DMS 273 (cell line): ENCODE data around the gene COL9A2.

Source experiments
- DNase-seq: peaks from one replicate; lab custom pipeline; 2025; ENCODE audit not compliant: unreplicated experiment; lab: John Stamatoyannopoulos, UW

The COL9A2 gene

DNA sequence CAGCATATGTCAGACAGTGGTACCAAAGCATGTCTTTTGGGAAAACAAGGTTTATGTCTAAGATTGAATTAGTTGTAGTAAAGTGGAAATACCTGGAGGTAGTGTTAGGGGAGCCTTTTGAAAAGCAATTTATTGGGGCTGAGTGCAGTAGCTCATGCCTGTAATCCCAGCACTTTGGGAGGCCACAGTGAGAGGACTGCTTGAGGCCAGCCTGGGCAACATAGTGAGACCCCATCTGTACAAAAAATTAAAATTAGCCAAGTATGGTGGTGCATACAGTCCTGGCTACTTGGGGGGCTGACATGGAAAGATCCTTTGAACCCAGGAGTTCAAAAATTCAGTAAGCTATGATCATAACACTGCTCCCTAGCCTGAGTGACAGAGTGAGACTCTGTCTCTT, 51.8 kb downstream of the COL9A2 start:
- DNase-seq, result no peak

DNA sequence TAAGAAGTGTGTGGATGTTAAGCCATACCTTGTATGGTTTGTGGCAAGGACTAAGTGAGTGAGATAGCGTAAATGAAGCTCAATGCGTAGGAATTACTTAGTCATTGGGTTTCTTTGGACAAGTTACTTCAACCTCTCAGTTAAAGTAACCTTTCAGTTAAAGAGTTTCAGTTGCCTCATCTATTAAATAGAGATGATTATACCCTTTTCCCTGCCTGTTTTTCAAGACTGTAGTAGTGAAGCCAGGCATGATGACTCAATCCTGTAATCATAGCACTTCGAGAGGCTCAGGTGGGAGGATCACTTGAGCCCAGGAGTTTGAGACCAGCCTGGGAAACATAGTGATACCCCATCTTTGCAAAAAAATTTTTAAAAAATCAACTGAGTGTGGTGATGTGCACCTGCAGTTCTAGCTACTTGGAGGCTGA, 52.7 kb downstream of the COL9A2 start:
- no peak for DNase-seq

GRCh38 chr1:40258445-40258769, 58.7 kb downstream of the COL9A2 start:
- peak; percentile 99 for DNase-seq

DNA sequence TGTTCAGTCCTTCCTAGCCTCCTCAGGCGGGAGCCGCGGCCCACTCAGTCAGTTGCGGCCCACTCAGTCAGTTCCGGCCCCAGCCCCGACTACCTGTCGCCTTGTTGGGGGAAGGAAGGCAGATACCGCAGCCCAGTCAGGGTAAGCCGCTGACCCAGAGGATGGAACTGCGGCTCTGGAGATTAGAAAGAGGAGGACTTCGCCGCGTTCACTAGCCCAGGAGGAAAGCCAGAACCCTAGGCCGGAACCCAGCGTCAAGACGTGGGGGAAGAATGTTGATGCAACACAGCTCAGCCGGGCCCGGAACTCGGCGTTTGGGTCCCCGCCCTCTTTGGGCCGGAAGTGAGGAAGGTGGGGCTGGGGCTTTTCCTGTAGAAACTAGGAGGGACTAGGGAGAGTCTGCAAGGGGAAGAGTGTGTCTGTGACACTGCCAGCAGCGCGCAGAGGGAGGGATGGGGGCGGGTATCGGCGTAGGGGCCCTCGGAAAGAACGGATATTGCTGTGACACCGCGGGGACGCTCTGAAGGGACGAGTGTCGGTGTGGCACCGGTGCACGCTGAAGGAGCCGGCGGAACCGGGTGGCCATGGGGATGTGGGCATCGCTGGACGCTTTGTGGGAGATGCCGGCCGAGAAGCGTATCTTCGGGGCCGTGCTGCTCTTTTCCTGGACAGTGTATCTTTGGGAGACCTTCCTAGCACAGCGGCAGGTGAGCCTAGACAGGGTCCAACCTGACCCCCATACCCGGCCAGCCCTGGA, 59.2 kb downstream of the COL9A2 start, which contains the start of gene ZMPSTE24:
ZMPSTE24 (plus strand) TSS at position 549 of the 757 bp plus-strand sequence; CDS start at position 585, 36 bp downstream.
- DNase-seq, result peak; percentile 100

DNA sequence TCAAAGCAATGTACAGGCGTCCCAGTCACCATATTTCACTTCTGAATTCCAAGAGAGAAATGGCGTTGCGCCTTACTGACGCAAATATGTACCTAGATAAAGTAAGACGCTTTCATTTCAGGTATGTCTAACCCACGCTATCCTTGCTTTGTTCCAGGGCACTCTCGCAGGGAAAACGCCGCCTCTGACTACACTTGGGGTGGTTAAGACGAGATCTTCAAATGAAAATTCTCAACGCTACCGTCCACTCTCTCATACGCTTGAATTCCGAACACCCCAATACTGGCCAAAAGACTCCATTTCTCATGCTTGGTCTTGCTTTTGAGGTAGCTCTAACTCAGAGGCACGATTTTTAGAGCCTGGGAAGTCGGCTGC, 59.8 kb downstream of the COL9A2 start:
- no peak for DNase-seq

GRCh38 chr1:40256401-40257084, 60.5 kb downstream of the COL9A2 start:
- no peak for DNase-seq

GRCh38 chr1:40255231-40255630, 61.9 kb downstream of the COL9A2 start:
- DNase-seq, result no peak

DNA sequence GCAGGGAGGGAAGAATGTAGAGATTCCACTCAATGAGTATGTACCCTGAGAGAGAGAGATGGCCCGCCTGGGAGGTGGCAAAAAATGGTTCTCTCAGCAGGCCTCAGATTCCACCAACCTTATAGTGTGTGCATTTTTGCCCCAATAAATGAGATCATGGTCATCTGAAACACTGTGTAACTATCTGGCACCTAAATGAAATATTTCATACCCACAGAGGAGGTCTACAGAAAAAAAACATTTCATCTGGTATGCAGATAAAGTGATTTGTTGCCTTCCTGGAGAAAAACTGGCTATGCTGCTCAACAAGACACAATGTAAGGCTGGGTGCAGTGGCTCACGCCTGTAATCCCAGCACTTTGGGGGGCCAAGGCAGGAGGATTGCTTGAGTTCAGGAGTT, 64.5 kb downstream of the COL9A2 start:
- DNase-seq, result no peak

DNA sequence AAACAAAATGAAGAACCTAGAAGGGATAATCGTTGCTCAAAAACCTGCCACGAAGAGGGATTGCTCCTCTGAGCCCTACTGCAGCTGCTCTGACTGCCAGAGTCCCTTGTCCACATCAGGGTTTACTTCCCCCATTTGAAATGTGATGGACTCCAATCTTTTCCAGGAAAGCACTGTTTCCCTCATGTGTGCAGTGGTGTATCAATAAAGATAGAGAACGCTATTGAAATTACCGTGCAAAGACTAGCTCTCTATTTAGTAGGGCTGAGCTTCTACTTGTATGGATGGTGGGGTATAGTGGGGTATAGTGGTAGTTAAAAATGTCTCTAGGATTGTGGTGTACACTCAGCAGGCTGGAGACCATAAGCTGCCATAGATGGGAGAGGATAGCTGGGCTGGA, 65.6 kb downstream of the COL9A2 start:
- no peak for DNase-seq
